Posterior vena cava (tissue), 2 donors: ENCODE measurements around the gene CKLF. TPM values are rescaled to one million over a fixed set of nuclear protein-coding genes. Genes with fewer than 3 reads are reported as not detected.

ENCODE experiments used
- DNase-seq: peaks from one replicate; pipeline ENCODE4 v3.0.0-alpha.2; 2020; ENCODE audit warnings: low spot score
- intact Hi-C, 2 donors: fragments of 100-400 bp; cut with DNase I; formaldehyde crosslinking; loops; one replicate each; pipeline versions ENCODE4 v1.14.1 to v1.14.2; 2022 to 2023
- total RNA-seq, 2 donors: library from RNA; stranded (reverse); fragmentation: NEBNext Ultra II Directional; extraction: Animal tissue kit (Norgen Biotek cat#: 25700); gene quantifications; one replicate each; pipeline ENCODE4 v1.2.1, GENCODE V29; 2021
- donor health status: DM: yes; HTN: yes; CAD: no.
- donor health status: DM: yes; HTN: yes; CAD: no.

The CKLF gene
- total RNA-seq, 2 donors from 2014 or later: 22.0 to 25.4 TPM

DNA sequence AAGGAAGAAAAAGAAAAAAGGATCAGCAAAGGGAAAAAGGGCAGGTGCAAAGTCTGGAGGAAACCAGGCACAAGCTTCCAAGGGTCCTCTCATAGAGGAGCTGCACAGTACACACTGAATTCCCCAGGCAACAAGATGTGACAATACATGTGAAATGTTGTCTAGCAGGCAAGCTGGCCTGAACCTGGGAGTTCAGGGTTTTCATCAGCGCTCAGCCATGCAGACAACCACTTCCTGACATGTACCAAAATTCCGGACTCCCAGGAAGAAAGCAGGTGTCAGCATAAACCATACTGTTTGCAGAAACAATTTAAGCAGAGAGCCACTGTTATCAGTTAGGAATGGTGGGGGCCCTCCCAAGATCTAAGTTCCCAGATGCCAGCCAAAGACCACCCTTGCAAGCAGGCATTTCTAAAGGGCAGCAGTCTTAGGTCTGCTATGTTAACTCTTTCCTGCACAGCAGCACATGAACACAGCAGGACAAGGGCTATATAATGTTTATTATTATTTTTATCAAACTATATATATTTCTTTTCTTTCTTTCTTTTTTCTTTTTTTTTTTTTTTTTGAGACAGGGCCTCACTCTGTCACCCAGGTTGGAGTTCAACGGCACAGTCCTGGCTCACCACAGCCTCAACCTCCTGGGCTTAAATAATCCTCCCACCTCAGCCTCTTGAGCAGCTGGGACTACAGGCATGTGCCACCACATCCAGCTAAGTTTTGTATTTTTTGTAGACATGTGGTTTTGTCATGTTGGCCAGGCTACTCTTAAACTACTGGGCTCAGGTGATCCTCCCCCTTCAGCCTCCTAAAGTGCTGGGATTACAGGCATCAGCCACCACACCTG is 12.5 kb upstream of the CKLF start:
- no peak for DNase-seq
- intact Hi-C loops: no loop called here

DNA sequence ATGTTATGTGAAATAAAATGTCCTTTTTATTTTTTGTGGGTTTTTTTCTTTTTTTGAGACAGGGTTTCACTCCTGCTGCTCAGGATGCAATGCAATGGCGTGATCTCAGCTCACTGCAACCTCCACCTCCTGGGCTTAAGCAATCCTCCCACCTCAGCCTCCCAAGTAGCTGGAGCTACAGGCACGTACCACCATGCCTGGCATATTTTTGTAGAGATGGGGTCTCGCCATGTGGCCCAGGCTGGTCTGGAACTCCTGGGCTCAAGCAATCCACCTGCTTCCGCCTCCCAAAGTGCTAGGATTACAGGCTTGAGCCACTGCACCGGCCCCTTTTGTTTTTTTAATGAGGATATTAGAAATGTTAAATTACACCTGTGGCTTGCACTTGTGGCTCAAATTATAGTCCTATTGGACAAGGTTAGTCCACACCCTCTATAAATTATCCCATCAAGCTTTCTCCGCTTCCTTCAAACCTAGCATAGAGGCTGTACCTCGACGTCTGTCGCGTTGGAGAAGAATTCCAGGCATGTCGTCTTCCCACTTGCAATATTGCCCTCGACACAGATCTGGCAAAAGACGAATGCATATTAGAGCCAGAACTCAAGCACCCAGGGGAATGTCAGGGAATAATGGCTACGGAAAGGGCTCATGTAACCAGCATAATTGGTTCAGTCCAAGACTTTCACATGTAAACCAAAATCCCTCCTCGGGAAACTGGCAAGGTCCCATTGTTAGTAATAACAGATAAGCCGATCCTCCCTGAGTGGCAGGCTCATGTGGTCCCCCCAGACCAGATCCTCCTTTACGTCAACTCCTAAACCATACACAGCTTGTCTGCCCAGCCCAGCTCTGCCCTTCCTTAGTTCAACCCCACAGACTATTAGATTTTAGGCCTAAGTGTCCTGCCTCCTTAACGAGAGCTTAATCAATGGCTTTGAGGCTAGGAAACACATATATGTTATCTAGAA is 10.7 kb upstream of the CKLF start:
- no peak for DNase-seq

DNA sequence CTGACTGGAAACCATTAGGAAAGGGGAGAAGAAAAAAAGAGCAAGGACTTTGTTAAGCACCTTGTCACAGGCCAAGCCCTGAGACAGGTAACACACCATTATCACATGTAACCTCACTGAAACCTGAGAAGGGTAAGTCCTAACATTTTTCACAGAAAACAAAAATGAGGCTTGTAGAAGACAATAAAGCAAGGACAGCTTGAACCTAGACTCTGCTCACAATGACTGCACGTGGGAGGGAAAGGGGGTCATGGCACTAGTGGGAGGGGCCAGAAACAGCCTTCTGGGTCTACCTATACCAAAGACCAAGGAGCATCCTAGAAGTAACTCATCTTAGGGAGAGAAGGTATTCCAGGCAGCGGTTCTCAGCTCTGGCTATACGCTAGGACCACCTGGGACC is 10.0 kb upstream of the CKLF start:
- intact Hi-C loops: no loop called here
- no peak for DNase-seq

More for the DNA sequence above, 10.7 kb upstream of the CKLF start:
- intact Hi-C loops: no loop called here

DNA sequence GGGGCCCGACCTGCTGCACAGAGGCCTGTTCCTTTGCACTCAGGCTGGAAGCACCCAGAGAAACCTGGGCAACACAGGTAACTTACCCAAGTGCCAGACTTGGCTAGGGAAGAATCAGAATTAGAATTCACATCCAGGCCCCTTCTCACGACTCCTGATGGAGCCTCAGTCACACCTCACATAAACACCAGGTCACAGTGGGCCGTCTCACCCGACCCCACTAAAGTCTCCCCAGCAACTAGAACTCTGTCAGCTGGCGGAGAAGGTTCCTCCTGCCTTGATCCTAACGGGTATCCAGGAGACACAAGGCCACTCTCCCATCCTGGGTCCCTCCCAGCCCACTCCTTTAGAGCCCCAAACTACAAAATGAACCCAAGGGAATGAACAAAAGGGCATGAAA is 8.8 kb upstream of the CKLF start:
- intact Hi-C loops: no loop called here
- no peak for DNase-seq

DNA sequence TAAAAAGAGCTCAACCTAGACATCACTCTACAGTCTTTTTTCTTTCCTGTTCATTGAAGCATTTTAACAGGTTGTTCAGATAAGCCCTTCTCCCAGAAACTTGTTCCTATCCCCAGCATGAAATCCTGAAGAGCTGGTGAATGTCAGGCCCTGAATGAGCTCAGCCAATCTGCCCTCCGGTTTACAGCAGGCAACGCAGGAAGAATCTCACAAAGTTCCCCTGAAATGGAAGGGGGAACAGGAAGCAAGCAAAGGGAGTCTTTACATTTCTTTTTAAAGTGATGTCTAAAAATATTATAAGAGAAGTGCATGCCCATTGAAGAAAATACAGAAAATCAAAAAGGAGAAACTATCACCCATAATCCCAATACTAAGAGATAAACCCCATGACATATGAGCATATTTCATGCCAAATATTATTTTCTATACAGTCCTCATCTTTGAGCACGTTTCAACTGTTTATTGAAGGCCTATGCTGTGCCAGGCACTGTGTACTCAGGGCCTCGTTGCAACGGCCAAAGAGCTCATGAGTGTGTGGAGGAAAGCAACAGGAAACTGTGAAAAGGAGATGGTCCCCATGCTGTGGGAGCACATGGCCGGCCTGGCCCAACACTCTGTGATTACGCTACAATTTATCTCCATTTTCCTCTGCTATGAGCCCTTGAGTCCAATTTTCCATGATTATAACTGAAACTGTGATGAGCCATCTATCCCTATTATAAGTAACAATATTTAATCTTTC is 8.2 kb upstream of the CKLF start:
- intact Hi-C loops: no loop called here
- no peak for DNase-seq

DNA sequence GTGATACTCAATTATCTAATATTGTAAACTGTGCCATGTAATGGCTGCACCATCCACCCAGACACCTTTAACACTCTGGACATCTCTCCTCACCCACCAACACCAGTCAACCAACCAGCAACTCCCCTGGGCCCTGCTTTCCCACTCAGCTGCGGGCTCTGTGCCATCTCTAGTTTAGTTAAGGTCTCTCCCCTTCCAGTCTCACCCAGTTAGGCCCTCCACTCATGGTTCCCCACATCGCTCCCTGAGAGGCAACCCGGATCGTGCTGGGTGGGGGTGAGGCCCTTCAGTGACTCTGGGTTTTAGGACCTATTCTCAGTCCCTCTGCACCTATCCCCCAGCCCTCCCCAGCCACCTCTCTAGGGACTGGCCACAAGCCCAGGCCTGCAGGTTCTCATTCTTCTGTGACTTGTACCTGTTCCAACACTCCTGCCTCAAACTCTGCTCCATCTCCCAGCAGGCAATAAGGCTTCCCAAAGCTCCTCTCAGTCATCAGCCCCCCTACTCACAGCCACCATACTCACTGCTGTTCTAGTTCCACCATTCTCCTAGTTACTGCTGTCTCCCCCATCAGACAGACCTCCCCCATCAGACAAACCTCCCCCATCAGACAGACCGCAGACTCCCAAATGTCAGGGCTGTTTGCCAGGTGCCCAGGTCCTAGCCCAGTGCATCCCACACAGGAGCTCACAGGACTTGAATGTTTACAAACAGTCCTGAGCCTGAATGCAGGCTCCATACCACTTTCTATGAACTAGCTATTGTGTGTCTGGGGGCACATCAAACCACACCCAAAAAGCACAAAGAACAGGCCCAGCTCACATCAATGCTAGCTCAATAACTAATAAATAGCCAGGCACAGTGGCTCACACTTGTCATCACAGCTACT is 5.0 kb upstream of the CKLF start:
- no peak for DNase-seq
- intact Hi-C loops: no loop called here

DNA sequence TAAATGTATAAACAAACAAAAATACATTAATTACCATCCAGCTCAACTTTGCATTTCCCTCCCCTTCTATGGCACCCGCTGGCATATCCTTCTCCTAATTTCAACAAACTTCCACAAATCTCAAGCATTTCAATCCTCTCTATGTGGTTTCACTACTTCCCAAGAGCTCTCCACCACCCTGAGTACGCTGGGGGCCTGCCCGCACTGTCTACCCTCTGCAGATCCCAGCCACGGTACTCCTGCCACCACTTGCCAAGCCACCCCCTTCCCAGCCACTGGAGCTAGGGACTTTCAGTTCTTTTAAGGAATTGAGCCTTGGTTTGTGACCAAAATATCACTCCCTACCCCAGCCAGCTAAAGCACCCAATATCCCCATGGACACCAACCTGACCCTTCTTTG is 4.3 kb upstream of the CKLF start:
- intact Hi-C loops: no loop called here
- DNase-seq: no peak

DNA sequence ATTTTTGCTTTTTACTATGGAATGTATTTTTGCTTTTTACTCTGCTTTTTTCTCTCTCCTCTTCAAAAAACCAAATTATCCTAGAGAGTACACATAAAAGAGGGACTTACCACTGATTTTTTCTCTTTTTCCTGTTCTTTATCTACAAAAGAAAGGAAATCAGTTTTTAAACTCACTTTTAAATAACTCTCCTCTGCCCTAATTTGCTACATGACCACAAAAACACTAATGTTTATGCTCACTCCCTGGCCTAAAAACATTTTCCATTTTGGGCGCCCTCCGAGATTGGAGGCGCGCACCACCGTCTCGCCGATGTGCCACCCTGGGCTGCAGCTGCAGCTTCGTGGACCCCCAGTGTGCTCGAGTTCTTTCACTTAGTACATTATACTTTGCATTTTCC is 3.5 kb upstream of the CKLF start:
- no peak for DNase-seq
- intact Hi-C loops: no loop called here

DNA sequence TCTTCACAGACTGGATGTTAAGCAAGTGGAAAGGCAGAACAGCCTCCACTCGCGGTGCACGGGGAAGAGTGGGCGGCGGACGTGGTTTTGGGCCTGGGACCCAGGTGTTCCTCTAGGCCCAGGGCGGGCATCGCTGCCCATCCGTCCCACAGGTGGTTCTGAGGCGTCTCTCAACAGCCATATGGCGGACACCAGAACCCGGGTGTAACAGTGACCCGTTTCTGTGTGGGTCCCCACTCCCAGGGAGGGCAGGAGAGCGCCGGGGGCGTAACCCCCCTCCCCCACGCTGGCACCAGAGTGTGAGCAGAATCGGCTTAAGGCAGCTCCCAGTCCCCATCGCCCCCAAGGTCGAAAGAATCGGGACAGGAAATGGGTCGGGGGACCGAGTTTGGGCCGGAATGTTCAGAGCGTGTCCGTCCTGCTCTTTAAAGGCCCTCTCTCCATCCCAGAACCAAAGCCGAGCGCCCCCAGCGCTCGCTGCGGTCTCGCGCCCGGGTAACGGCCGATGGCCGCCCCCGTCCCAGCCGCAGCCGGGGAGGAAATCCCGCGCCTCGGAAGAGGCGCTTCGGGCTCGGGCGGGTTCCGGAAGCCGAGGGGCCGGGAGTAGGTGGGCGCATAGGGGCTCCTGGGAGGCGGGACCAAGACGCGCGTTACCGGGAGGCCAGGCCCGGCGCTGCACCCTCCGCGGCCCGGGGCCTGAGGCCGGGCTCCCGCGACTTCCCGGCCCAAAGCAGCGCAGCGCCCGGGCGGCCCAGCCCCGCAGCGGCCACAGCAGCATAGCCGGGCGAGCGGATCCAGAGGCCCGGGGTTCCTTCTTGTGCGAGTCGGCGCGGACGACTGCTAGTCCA is 2.9 kb upstream of the CKLF start, which contains the start of gene TK2:
TK2 (minus strand) TSS at position 839 of the 848 bp plus-strand sequence; CDS start at position 778, 61 bp downstream.
- intact Hi-C loops: no loop called here
- DNase-seq: peak; percentile 90

DNA sequence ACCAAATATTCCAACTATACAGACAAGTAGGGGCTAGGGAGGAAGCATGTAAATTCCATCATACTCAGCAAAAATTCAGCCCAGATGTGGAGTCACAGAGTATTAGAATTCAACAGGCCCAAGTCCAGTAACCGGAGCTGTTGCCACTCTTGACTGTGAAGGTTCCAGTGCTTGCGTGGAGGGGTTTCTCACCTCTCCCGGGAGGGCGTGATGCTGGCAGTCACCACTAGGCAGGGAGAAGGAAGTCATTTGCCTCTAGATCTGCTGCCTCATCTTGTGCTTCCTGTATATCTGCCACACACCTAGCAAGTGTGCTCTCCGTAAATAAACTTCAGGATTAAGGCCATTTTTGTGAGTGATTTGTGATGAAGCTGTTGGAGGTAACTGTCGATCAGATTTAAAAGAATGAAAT is 1.0 kb upstream of the CKLF start:
- intact Hi-C loops: no loop called here
- no peak for DNase-seq

DNA sequence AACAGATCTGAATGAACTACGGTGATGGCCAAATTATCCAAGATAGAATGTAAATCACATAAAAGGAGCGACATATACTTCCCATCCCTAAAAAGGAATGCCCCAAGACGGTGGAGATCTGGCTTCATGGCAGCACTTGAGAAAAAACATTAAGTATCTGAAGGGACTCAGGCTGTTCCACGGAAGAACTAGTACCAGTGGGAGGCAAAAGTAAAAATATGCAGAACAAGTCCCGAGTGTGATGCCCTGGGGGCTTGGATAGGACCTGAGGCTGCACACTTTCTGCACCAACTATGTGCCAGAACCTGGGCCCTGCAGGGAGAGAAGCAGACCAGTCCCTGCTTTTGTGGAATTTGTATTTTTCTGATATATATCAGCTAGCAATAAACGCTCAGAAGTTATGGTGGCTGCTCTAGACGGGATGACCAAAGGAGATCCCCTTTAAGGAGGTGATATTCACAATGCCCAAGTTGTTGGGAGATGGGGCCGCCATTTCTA is 539 bp upstream of the CKLF start:
- intact Hi-C loops: no loop called here
- no peak for DNase-seq

DNA sequence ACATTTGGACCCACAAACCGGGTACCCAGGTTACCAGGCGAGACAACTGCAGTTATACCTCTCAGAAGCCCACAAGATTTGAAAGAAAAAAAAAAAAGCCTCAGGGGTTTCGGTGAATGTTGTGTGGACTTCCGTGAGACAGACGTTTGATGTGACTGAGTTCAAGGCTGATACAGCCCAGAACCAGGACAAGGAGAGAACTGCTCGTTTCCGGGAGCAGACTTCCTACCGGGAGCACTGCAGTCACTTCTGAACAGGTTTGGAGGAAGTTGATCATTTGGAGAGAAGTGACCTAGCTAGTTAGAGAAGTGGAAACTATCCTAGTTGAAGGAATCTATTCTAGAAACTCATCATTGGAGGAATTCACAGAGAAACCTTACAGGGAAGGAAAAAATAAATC is 847 bp downstream of the CKLF start:
- intact Hi-C loops: no loop called here
- no peak for DNase-seq

DNA sequence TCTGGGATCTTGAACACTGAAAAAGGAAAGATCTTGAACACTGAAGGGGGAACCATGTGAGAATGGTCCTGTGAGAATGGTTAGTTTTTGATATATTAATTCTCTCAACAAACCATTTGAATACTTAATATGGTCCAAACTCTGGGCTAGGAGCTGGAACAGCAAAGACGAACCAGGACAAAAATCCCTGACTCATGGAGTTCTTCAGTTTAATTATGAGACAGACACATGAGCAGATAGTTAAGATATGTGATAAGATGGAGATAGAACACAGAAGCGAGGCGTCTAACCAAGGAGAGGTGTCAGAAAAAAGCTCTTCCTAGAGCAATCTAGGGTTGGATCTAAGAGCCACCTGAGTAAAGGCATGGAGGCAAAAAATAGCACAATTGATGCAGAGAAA is 1.6 kb downstream of the CKLF start:
- intact Hi-C loops: no loop called here
- no peak for DNase-seq

DNA sequence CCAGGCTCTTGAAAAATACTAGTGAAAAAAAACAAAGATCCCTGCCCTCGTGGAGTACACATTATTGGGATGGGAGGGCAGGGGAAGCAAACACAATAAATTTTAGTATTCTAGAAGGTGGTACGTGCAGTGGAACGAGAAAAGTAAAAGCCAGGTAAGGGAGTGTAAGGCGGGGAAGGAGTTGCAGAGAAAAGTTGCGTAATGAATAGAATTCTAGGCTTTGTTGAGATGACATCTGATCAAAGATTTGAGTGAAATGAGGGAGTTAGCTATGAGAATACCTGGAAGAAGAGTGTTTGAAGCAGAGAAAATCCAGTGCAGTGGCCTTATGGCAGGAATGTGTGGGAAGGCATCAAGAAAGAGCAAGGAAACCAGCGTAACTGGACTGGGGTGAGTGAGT is 2.1 kb downstream of the CKLF start:
- intact Hi-C loops: no loop called here
- DNase-seq: no peak

DNA sequence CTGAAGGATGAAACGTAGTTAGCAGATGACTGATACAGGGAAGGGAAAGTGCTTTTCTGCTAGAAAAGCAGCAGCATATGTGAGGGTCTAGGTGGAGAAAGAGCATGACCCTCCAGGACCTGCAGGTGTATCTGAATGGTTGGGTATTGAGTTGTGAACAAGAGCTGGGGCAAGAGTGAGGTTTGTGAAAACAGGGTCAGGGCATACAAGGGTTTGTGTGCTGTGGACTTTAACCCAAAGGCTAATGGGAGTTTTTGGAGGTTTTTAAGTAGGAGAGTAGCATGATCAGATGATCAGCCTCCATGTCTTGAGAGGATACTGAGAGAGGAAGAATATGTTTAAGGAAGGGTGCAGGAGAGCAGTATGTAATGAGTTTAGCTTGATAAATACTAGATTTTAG is 7.7 kb downstream of the CKLF start:
- DNase-seq: no peak
- intact Hi-C loops: no loop called here

DNA sequence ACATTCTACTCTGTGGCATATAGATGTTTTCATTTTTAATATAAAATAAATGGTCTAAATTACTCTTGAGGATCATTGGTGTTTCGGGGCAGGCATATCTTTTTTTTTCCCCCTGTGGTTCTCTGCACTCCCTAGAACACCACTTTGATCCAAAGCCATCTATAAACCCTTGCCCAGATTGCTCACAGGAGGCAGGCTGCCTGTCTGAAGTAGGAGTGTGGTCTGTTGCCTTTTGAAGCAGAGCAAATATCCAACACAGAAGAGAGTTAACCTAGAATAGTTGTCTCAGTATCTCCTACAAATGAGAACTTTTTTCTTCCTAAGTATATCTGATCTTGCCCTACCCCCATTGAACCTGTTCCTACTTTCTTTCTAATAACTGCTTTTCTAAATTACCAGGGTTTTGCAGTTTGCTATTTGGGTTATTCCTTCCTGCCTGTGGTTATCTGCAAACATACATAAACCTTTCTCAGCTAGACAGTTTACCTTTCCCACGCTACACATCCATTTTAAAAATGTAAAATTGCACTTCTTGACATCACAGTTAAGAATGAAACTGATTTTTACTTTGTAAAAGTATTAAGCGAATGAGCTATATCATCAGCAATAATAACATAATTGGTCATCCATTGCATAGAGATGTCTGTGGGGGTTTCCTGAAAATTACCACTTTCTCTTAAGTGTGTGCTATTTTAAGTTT is 9.2 kb downstream of the CKLF start:
- intact Hi-C loops: no loop called here
- no peak for DNase-seq

DNA sequence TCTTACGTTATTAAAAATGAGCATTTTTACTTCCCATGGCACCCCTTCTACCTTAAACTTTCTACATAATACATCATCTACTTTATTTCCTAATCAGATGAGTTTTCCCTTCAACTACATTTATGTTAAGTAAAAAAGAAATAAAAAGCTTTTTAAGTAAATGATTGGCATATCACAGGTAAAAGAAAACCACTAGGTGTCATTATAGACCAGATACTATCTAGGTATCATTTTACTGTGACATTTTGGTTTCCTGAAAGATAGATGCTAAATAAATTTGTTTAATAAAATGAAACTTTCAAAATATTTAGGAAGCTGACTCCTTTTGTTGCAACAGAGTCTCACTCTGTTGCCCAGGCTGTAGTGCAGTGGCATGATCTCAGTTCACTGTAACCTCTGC is 10.0 kb downstream of the CKLF start:
- no peak for DNase-seq
- intact Hi-C loops: no loop called here
